GM21447 (cell line): Measurements from ENCODE around the gene TUBB.

Experiments used
- ATAC-seq: cut with Tn5 transposase; IDR thresholded peaks from one replicate; pipeline ENCODE4 v1.9.1; 2021; ENCODE audit not compliant: unreplicated experiment

TUBB gene

GRCh38 chr6:30719791-30720737, at the start of gene TUBB:
Gene TUBB, plus strand, starts transcription at chr6:30720352. Its CDS starts 155 bp downstream, at chr6:30720507.
- ATAC-seq: peak; percentile 40

DNA sequence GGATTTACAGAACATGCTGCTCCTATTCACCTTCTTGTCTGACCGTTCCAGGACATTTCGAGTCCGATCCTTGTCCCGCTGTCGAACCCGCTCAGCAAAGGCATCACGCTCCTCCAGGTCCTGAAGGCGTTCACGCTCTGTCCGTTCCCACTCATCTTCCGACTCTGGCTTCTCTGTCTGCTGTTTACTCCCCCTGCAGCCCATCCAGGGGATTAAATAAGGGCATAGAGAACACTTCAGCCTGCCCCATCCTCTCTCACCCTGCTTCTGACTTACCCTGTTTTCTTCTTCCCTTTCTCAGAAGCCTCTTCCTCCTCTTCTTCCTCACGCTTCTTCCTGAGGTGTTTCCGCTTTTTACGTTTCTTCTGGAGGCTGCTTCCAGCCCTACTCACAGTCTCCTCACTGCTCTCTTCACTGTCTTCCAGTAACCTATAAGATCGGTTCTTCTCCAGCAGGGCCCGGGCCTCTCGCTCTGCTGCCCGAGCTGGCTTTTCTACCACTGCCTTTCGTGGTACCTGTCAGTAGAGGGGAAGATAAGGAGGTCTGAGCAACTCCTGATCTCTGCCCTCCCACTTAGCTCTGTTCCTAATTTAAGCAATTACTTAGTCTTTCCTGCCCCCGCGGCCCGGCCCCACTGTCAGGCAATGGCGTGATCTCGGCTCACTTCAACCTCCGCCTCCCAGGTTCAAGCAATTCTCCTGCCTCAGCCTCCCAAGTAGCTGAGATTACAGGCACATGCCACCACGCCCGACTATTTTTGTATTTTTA, 49.2 kb upstream of the TUBB start:
- no peak for ATAC-seq

GRCh38 chr6:30672445-30673253, 47.5 kb upstream of the TUBB start, which contains the start of gene DHX16:
Gene DHX16, minus strand, starts transcription at chr6:30673006. Its CDS starts 165 bp downstream, at chr6:30672841.
- ATAC-seq: peak; percentile 68

- no peak for ATAC-seq
Measured at GRCh38 chr6:30676660-30677285, 43.4 kb upstream of the TUBB start.

DNA sequence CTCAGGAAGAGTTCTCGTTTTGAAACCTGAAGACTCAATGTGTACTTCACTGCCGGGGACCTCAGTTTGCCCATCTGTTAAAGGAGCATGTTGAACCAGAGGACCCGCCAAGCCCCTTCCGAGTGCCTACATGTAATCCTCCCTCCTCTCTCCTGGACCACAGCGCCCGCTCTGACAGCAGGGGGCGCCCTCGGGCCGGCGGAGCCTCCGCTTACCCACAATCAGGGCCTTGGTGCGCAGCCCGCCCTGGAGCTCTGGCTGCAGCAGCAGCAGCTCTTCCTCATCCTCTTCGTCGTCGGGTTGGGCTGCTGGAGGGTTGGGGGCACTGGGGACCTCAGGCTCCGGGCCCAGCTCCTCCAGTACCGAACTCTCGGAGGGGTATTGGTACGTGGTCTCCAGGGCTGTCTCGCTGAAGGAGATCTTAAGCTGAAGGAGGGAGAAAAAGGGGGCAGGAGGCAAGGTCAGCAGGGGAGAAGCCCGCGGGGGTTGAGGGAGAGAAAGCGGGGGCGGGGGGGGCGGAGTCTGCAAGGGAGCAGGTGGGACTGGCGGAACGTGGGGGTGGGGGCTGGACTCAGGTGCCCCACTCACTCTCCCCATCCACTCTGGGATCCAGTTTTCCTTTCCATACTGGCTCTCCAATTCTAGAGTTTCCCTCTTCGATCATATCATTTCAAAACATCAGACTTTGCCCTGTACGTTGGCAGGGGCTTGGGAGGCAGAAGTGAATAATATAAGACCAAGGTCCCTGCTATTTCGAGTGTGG, 41.0 kb upstream of the TUBB start:
- no peak for ATAC-seq

- ATAC-seq: no peak
Measured at GRCh38 chr6:30679765-30680535, 40.2 kb upstream of the TUBB start.

DNA sequence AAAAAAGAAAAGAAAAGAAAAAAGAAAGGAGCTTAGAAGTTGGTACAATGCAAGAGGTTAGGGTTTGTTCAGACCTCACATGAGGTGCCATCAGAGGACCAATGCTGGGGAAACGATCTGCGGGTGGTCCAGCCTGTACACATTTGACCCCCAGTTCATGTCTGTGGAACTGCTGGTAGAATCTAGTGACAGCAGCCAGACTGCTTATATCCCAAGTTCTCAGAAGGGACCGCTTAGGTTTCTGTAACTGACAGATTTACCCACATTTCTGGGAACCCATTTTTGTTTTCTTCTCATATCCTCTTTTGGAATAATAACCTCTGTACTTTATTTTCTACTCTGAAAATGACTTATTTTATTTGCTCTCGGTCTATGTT, 38.4 kb upstream of the TUBB start:
- ATAC-seq: no peak

- peak; percentile 37 for ATAC-seq
Measured at GRCh38 chr6:30682143-30683117, 37.7 kb upstream of the TUBB start.

- no peak for ATAC-seq
Measured at GRCh38 chr6:30683183-30683979, 36.8 kb upstream of the TUBB start.

GRCh38 chr6:30683980-30684338, 36.2 kb upstream of the TUBB start:
- no peak for ATAC-seq

DNA sequence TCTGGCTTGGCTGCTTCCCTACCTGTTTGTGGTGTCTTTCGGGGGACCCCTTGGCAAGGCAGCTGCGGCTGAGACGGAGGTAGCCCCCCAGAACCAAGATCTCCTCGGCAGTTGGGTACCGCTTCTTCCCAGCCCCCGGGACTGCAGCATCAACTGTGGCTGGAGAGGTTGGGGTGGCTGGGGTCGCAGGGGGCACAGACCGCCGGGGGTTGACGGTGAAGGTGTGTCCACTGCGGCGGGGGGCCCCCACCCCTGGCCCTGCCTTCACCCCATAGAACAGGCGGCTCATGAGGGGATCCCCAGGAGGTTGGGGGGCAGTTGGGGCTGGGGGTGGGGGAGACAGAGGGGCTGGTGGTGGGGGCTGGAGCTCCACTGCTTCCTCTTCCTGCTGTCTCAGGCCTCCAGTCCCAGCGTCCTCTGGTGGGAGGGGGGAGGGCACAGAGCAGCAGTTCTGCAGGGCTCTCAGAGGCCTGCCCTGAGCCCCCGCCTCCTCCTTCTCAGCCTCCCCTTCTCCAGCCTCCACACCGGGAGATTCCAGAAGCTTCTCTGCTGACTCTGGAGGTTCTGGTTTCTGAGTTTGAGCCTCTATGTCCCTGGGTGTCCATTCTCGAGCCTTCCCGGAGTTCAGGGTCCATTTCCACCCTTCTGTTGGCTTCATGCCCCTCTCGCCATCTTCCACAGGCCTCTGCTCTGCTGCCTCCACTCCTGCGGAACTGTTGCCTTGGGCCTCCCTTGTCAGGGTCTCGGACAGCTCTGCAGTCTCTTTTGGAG, 35.6 kb upstream of the TUBB start:
- no peak for ATAC-seq

DNA sequence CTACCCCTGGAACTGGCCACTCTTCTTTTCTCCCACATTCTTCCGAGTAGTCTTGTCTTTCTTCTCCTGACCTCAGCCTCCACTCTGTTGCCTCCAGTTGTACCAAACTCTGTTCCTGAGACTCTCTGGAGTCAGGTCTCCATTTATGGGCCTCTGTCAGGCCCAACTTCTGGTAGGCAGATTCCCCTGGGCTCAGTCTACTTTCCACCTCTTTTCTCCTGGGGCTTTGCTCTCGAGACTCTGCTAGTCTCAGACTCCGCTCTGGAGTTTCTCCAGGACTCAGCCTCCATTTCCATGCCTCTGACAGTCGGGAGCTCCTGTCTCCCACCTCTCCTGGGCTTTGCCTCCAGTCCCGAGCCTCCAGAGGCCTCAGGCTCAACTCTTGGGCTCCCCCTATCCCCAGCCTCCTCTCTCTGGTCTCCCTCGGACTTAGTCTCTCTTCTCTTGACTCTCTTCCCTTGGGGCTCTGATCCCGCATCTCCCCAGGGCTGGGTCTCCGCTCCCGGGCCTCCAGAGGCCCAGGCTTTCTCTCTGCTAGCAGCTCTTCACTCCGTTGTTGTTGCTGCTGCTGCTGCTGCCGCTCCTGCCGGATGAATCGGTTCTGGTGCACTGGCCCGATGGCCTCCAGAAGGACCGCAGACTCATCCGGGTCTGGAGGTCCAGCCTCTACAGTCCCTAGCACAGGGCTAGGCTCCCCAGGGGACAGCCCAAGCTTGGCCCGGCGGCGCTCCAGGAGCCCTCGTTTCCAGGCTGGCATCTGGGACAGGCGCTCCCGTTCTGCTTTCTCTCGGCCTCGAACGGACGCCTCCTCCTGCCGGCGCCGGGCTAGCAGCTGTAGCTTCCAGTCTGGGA, 34.8 kb upstream of the TUBB start:
- no peak for ATAC-seq

GRCh38 chr6:30686009-30686907, 33.9 kb upstream of the TUBB start, which contains the start of gene PPP1R18:
Gene PPP1R18, minus strand, starts transcription at chr6:30686645. Its CDS starts 627 bp downstream, at chr6:30686018.
- no peak for ATAC-seq

- peak; percentile 41 for ATAC-seq
Measured at GRCh38 chr6:30686908-30687658, 33.1 kb upstream of the TUBB start.
